AG09309 (cell line): ENCODE data around the gene CST2.
"Not testable (repeated sequence)": the region's sequence is repeated elsewhere in the genome, so short reads cannot be mapped to it uniquely, and the experiment has no call there.

Experiments used
- DNase-seq: peaks from one replicate; pipeline ENCODE4 v3.0.0-alpha.2; 2010; ENCODE audit warnings: low read depth
- H3K4me3 ChIP-seq: 2 replicates; pipeline ENCODE4 v1.5.1; 2011; ENCODE audit warnings: mild to moderate bottlenecking, low read depth, low read length, moderate library complexity; ENCODE audit not compliant: control insufficient read depth
- CTCF ChIP-seq: IDR thresholded peaks from 2 replicates; pipeline ENCODE4 v1.5.1; 2011; ENCODE audit warnings: mild to moderate bottlenecking, low read depth, low read length, inconsistent platforms; ENCODE audit not compliant: insufficient read depth, control insufficient read depth; ENCODE audit errors: missing control alignments

Gene CST2

GRCh38 chr20:23841693-23842092 is 15.2 kb upstream of the CST2 start:
- no peak for TF ChIP-seq CTCF
- no peak for DNase-seq
- H3K4me3 ChIP-seq = no peak overlapping the region

- TF ChIP-seq CTCF = no peak
- H3K4me3 ChIP-seq = no peak overlapping the region
- no peak for DNase-seq
Measured at GRCh38 chr20:23835716-23836115, 9.2 kb upstream of the CST2 start.

GRCh38 chr20:23832775-23833513 is 6.4 kb upstream of the CST2 start:
- H3K4me3 ChIP-seq = no peak overlapping the region
- no peak for DNase-seq
- no peak for TF ChIP-seq CTCF

- H3K4me3 ChIP-seq, DNase-seq: not testable (repeated sequence)
Measured at GRCh38 chr20:23831961-23832360, 5.4 kb upstream of the CST2 start.

- DNase-seq = no peak
- TF ChIP-seq CTCF = no peak
- no peak overlapping the region for H3K4me3 ChIP-seq
Measured at GRCh38 chr20:23823621-23824324, 2.8 kb downstream of the CST2 start.

- TF ChIP-seq CTCF = no peak
- no peak overlapping the region for H3K4me3 ChIP-seq
- DNase-seq = no peak
Measured at GRCh38 chr20:23823111-23823510, 3.4 kb downstream of the CST2 start.

- no peak for DNase-seq
- H3K4me3 ChIP-seq = no peak overlapping the region
- TF ChIP-seq CTCF = no peak
Measured at GRCh38 chr20:23820493-23820892, 6.0 kb downstream of the CST2 start.

- not testable (repeated sequence) for DNase-seq, H3K4me3 ChIP-seq
Measured at GRCh38 chr20:23811559-23811958, 15.0 kb downstream of the CST2 start.

- DNase-seq, H3K4me3 ChIP-seq: not testable (repeated sequence)
Measured at GRCh38 chr20:23810349-23810748, 16.2 kb downstream of the CST2 start.
